Measurements from ENCODE around the gene HPCAL1. TPM values are rescaled to one million over a fixed set of nuclear protein-coding genes. Genes with fewer than 3 reads are reported as not detected.

The HPCAL1 gene
- polyA plus RNA-seq, 3 donors: 82.1 to 99.5 (median 98.0) TPM

GRCh38 chr2:10473121-10473756 lies 170.5 kb downstream of the HPCAL1 start:
- no peaks in the 10 kb centered on the region for H3K79me2 ChIP-seq (ENCODE audit: insufficient read depth, low read length)
- no peak overlapping the region for H3K27ac ChIP-seq (ENCODE audit: low read depth in 1 of 2, low read length in 2 of 2)
- H3K36me3 Mint-ChIP-seq: no peaks in the 10 kb centered on the region
- H3K4me3 ChIP-seq (replicated peaks in 1 of 3; ENCODE audit: low read depth in 2 of 3, low read length in 3 of 3): no peak overlapping the region
- H3K9me3 ChIP-seq (replicated peaks in 1 of 2; ENCODE audit: control insufficient read depth in 1 of 2, insufficient read depth in 1 of 2, low read length in 2 of 2): no peaks in the 10 kb centered on the region
- intact Hi-C loops (cut with micrococcal nuclease): no loop called here
- peaks cover 0 to 6% (median 5%) of the 10 kb centered on the region in 3 donors for H3K27me3 Mint-ChIP-seq (ENCODE audit: low read depth in 3 of 3)
- H3K36me3 ChIP-seq (replicated peaks in 1 of 2; ENCODE audit: control insufficient read depth in 1 of 2, insufficient read depth in 2 of 2, low read length in 2 of 2): no peaks in the 10 kb centered on the region
- no peak overlapping the region for H2AFZ ChIP-seq (ENCODE audit: insufficient read depth, low read depth, low read length, poor library complexity, severe bottlenecking)
- no peaks in the 10 kb centered on the region for H3K27me3 ChIP-seq (ENCODE audit: control insufficient read depth in 2 of 2, insufficient read depth in 2 of 2, low read length in 2 of 2)
- no peak for TF ChIP-seq CTCF (IDR thresholded peaks at IDR 0.05)
- no peaks in the 10 kb centered on the region for H4K20me1 ChIP-seq (ENCODE audit: insufficient read depth, low read length)
- no peak for DNase-seq
- no peak overlapping the region for H3K9ac ChIP-seq (ENCODE audit: insufficient read depth, low read length, poor library complexity, severe bottlenecking)
- H3K9me3 Mint-ChIP-seq: no peaks in the 10 kb centered on the region
- H3K4me1 ChIP-seq (ENCODE audit: control insufficient read depth in 1 of 2, insufficient read depth in 2 of 2, low read length in 2 of 2): no peaks in the 10 kb centered on the region
- H3K4me1 Mint-ChIP-seq: no peaks in the 10 kb centered on the region
- H3K4me3 Mint-ChIP-seq: no peak overlapping the region
- no peak overlapping the region for H3K27ac Mint-ChIP-seq
- no peak overlapping the region for H3K4me2 ChIP-seq (replicated peaks; ENCODE audit: extremely low read depth, low read length, poor library complexity, severe bottlenecking)
- WGBS (ENCODE audit: insufficient coverage): 92% methylated on average over 3 of the region's 5 CpGs

- no peaks in the 10 kb centered on the region for H4K20me1 ChIP-seq (ENCODE audit: insufficient read depth, low read length)
- H3K4me1 Mint-ChIP-seq: no peaks in the 10 kb centered on the region
- H2AFZ ChIP-seq (ENCODE audit: insufficient read depth, low read depth, low read length, poor library complexity, severe bottlenecking): no peak overlapping the region
- DNase-seq: no peak
- no peaks in the 10 kb centered on the region for H3K4me1 ChIP-seq (ENCODE audit: control insufficient read depth in 1 of 2, insufficient read depth in 2 of 2, low read length in 2 of 2)
- no peak overlapping the region for H3K9ac ChIP-seq (ENCODE audit: insufficient read depth, low read length, poor library complexity, severe bottlenecking)
- H3K36me3 Mint-ChIP-seq: no peaks in the 10 kb centered on the region
- H3K4me3 ChIP-seq (replicated peaks in 1 of 3; ENCODE audit: low read depth in 2 of 3, low read length in 3 of 3): no peak overlapping the region
- H3K27ac ChIP-seq (ENCODE audit: low read depth in 1 of 2, low read length in 2 of 2): no peak overlapping the region
- intact Hi-C loops (cut with micrococcal nuclease): no loop called here
- H3K27ac Mint-ChIP-seq: no peak overlapping the region
- H3K4me3 Mint-ChIP-seq: no peak overlapping the region
- WGBS (ENCODE audit: insufficient coverage): 95% methylated on average over 17 of the region's 21 CpGs
- H3K9me3 Mint-ChIP-seq: no peaks in the 10 kb centered on the region
- no peaks in the 10 kb centered on the region for H3K36me3 ChIP-seq (replicated peaks in 1 of 2; ENCODE audit: control insufficient read depth in 1 of 2, insufficient read depth in 2 of 2, low read length in 2 of 2)
- H3K79me2 ChIP-seq (ENCODE audit: insufficient read depth, low read length): no peaks in the 10 kb centered on the region
- no peak for TF ChIP-seq CTCF (IDR thresholded peaks at IDR 0.05)
- H3K9me3 ChIP-seq (replicated peaks in 1 of 2; ENCODE audit: control insufficient read depth in 1 of 2, insufficient read depth in 1 of 2, low read length in 2 of 2): no peaks in the 10 kb centered on the region
- H3K27me3 ChIP-seq (ENCODE audit: control insufficient read depth in 2 of 2, insufficient read depth in 2 of 2, low read length in 2 of 2): no peaks in the 10 kb centered on the region
- H3K4me2 ChIP-seq (replicated peaks; ENCODE audit: extremely low read depth, low read length, poor library complexity, severe bottlenecking): no peak overlapping the region
- H3K27me3 Mint-ChIP-seq (ENCODE audit: low read depth in 3 of 3): peaks cover under 1 to 8% (median 3%) of the 10 kb centered on the region in 3 donors
Observed at GRCh38 chr2:10475221-10475722, 172.6 kb downstream of the HPCAL1 start.
